HG03457 (cell line): ENCODE results near the gene MRPL39.
"Not testable (repeated sequence)": the region's sequence is repeated elsewhere in the genome, so short reads cannot be mapped to it uniquely, and the experiment has no call there.

ENCODE experiments used
- ATAC-seq: cut with Tn5 transposase; IDR thresholded peaks from one replicate; pipeline ENCODE4 v1.9.1; 2021; ENCODE audit warnings: moderate number of reproducible peaks; ENCODE audit not compliant: unreplicated experiment

MRPL39 gene

DNA sequence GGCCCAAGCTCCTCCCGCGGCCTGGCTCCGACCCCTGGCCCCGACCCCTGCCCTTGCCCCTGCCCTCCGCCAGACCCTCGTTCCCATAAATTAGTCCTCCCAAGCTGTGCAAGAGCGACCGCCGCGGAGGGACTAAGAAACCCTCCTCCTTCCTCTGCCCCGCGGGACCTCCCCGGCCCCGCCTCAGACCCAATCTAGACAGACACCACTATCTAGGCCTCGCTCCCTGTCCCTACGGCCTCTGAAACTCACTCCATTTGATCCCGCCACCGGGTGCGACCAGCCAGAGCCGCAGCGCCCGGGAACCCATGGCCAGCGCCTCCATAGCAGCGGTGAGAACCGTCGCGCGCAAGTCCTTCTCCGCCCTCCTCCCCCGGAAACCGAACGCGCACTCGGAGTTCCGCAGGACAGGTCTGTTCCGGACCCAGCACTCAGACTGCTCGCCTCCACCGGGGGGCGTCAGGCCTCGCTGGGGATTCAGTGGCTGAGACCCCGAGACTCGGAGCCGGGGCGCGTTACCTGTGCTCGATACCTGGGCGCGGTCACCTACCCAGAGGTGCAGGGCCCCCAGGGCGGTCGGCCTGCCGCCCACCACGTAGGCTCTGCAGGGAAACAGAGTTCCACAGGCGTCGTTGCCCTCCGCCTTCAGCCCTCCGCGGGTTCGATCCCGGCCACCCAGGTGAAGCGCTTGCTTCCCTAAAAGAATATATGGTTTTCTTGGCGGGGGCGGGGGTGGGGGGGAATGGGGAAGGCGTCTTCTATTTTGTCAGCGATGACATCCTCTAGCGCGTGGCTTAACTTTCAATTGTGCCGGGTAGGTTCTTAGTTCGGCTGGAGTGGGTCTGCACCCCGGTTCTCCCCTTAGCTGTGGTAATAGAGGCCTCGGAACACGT lies at the start of gene MRPL39:
TSS of gene MRPL39 (minus strand) at position 331 of the 893 bp plus-strand sequence. CDS start at position 325, 6 bp downstream.
- peak; percentile 94 for ATAC-seq

GRCh38 chr21:25656412-25656811 lies 49.1 kb upstream of the MRPL39 start:
- no peak for ATAC-seq

DNA sequence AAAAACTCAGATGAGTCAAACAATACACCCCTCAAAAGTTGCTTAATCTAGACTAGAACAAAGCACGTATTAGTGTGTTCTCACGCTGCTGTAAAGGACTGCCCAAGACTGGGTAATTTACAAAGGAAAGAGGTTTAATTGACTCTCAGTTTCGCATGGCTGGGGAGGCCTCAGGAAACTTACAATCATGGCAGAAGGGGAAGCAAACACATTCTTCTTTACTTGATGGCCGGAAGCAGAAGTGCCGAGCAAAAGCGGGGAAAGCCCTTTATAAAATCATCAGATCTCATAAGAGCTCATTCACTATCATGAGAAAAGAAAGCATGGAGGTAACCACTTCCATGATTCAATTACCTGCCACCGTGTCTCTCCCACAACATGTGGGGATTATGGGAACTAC lies 41.9 kb upstream of the MRPL39 start:
- no peak for ATAC-seq

DNA sequence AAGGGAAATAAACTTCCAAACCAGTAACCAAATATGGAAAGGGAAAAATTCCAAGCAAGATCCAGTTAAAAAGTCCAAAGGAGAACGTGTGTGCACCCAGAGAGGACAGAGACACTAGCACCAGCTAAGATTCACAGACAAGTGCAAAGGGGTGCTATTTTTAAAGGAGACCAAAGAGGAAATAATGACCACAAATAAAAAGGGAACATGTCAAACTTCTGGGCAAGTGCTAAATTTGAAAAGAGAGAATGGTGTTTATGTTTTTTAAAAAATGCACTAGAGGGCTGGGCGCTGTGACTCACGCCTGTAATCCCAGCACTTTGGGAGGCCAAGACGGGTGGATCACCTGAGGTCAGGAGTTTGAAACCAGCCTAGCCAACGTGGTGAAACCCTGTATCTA lies 40.4 kb upstream of the MRPL39 start:
- no peak for ATAC-seq

- no peak for ATAC-seq
Observed at GRCh38 chr21:25646474-25646873, 39.2 kb upstream of the MRPL39 start.

- ATAC-seq, result no peak
Observed at GRCh38 chr21:25643486-25643885, 36.2 kb upstream of the MRPL39 start.

GRCh38 chr21:25640943-25641292 lies 33.6 kb upstream of the MRPL39 start:
- ATAC-seq, result no peak

- ATAC-seq, result no peak
Observed at GRCh38 chr21:25640202-25640942, 33.1 kb upstream of the MRPL39 start.

GRCh38 chr21:25639551-25640201 lies 32.4 kb upstream of the MRPL39 start:
- peak; percentile 64 for ATAC-seq

- peak; percentile 30 for ATAC-seq
Observed at GRCh38 chr21:25638660-25639550, 31.6 kb upstream of the MRPL39 start, which contains the start of gene JAM2. JAM2 (plus strand) TSS chr21:25639258; CDS start chr21:25639822, 564 bp downstream.

- ATAC-seq, result no peak
Observed at GRCh38 chr21:25637851-25638659, 30.8 kb upstream of the MRPL39 start.

- no peak for ATAC-seq
Observed at GRCh38 chr21:25636727-25637126, 29.4 kb upstream of the MRPL39 start.

- no peak for ATAC-seq
Observed at GRCh38 chr21:25635310-25635709, 28.0 kb upstream of the MRPL39 start.

- ATAC-seq, result no peak
Observed at GRCh38 chr21:25632296-25632695, 25.0 kb upstream of the MRPL39 start.

DNA sequence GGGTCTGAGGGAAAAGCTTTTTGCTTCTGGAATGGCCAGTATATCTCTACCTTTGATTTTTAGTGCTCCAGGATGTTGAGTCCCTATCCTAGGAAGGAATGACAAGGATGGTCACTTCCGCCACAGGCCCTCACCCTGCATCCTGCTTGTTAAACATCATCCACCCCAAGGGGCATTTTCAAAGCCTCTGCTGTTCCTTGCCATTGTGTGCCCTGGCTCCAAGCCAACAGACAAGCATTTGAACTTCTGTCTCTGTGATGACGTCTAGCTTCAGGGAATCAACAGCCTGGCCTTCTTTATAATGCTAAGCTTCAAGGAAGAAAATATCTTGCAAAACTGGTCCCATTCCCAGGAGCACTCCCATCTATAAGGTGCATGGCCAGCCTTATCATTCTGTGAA lies 19.5 kb upstream of the MRPL39 start:
- no peak for ATAC-seq

DNA sequence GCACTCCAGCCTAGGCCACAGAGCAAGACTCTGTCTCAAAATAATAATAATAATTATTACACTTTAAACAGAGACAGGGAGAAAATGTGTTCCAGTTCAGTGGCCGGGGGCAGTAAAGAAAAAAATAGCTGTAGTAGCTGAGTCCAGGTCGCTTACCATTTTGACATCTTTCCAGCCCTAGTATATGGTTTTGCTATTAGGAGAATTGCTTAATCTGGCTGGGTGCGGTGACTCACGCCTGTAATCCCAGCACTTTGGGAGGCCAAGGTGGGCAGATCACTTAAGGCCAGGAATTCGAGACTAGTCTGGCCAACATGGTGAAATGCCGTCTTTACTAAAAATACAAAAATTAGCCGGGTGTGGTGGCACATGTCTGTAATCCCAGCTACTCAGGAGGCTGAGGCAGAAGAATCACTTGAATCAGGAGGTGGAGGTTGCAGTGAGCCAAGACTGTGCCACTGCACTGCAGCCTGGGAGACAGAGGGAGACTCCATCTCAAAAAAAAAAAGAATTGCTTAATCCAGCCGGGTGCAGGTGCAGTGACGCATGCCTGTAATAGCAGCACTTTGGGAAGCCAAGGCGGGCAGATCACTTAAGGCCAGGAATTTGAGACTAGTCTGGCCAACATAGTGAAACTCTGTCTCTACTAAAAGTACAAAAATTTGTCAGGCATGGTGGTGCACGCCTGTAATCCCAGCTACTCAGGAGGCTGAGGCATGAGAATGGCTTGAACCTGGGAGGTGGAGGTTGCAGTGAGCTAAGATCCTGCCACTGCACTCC lies 18.7 kb upstream of the MRPL39 start:
- ATAC-seq, result not testable (repeated sequence)

DNA sequence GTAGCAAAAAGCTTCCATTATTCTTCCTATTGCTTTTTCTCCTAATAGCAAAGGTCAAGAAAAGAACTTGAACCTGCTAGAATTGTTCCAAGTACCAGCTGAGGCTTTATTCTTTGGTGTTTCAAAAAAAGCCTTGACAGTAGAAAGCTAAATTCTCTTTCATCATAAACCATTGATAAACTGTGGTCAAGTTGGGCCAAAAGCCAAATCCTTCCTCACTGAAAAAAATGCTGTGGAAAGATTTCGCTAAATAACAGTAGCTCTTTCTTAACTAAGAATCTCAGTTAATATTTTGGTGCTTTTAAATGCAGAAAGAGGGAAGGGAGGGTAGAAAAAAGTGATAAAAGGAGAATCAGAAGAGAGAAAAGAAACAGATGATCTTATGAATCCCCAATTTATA lies 17.8 kb upstream of the MRPL39 start:
- no peak for ATAC-seq

- no peak for ATAC-seq
Observed at GRCh38 chr21:25624511-25624910, 17.2 kb upstream of the MRPL39 start.

DNA sequence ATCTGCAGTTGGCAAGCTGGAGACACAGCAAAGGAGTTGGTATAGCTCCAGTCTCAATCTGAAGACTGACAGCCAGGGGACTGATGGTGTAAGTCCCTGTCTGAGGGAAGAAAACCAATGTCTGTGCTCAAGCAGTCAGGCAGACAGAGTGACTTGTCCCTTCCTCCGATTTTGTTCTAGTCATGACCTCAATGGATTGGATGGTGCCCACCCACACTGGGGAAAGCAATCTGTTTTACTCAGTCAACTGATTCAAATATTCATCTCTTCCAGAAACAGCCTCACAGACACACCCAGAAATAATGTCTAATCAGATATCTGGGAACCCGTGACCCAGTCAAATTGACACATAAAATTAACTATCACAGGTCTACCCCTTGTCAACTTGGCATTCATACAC lies 11.9 kb upstream of the MRPL39 start:
- ATAC-seq, result no peak
